T47D (cell line): ENCODE measurements around the gene PFKM.
"Not testable (repeated sequence)": the region's sequence is repeated elsewhere in the genome, so short reads cannot be mapped to it uniquely, and the experiment has no call there.

Experiments used
- DNase-seq, 2 experiments: peaks; one replicate each; pipeline versions ENCODE4 v3.0.0 to v3.0.0-alpha.2; 2011 to 2012; ENCODE audit warnings: low read depth in 1 of 2, low spot score in 1 of 2
- JUND ChIP-seq: IDR thresholded peaks from 2 replicates; pipeline ENCODE4 v1.6.1; 2012; ENCODE audit warnings: low read depth
- in situ Hi-C: cut with HindIII; loops from 2 replicates; pipeline ENCODE4 v1.10.0; 2016; ENCODE audit warnings: low sequenced_read_pairs, low pct_unique_long_range_greater_than_20kb

The PFKM gene

DNA sequence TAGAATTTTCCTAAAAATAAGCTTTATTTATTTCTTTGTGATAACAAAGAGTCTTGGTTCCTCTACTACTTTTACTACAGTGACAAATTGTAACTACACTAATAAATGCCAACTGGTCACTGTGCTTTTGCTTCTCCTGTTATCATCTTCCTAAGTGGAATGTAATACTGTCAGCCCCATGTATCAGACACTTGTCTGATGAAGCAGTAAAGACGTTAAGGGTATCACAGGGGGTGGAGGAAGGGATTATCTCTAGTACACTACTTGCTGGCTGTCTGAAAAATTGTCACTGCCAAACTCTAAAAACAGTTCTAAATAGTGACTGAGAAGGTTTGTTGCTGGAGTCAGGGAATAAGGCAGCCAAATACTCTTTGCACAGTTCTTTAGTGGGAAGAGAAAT is 26.8 kb downstream of the PFKM start:
- DNase-seq = no peak
- TF ChIP-seq JUND = no peak
- in situ Hi-C loops = no loop called here

DNA sequence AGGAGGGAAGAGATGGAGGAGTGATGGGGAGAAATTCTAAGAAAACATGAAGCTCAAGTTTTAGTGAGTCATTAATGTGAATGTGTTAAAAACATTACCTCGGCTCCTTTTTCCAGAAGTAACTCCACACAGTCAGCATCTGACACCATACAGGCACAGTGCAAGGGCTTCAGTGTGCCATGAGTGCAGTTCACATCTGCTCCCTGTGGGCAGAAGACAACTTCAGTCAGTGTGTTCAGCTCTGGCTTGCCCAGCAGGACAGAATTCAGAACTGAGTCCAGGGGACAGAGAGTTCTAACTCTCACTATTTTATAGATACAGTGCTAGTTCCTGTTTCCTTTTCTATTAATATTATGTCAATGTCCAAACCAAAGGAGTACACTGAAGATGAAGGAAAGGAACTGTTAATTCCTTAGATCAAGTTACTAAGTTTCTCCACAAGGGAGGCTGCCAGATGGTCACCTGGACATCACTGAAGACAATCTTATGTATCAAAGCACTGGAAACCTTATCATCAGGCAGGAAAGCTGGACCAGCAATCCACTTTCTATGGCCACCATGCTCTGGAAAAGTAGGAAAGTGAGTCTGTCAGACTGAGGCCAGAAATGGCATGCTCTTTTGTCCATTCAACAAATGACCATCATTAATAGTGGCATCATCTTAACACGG is 32.1 kb downstream of the PFKM start:
- no peak for TF ChIP-seq JUND
- in situ Hi-C loops = no loop called here
- DNase-seq = no peak

DNA sequence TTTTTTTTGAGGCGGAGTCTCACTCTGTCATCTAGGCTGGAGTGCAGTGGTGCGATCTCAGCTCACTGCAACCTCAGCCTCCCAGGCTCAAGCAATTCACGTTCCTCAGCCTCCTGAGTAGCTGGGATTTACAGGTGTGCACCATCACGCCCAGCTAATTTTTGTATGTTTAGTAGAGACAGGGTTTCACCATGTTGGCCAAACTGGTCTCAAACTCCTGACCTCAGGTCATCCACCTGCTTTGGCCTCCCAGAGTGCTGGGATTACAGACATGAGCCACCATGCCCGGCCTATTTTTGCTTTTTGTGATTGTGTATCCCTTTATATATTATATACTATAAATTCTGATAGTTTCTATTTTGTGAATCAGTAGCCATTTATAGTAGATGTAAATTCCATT is 36.6 kb downstream of the PFKM start:
- in situ Hi-C loops, DNase-seq: not testable (repeated sequence)

DNA sequence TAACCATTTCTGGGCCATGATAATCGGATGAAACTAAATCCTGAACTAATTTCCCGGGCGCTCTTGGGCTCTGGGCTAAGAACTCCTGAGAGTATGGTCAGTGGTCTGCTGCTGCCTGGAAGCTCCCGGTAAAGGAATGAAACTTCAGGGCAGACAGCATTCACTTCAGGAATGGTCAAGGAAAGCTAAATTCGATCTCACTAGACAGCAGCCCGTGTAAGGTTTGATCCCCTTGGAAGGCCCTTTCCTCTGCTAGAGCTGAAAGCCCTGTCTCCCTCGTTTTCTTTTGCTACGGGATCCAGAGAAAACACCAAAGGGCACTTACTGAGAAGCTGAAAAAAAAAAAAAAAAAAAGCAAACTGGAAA is 37.5 kb downstream of the PFKM start:
- DNase-seq = peak in 1 of 2 experiments; percentile 12
- in situ Hi-C loops = no loop called here
- TF ChIP-seq JUND = no peak

DNA sequence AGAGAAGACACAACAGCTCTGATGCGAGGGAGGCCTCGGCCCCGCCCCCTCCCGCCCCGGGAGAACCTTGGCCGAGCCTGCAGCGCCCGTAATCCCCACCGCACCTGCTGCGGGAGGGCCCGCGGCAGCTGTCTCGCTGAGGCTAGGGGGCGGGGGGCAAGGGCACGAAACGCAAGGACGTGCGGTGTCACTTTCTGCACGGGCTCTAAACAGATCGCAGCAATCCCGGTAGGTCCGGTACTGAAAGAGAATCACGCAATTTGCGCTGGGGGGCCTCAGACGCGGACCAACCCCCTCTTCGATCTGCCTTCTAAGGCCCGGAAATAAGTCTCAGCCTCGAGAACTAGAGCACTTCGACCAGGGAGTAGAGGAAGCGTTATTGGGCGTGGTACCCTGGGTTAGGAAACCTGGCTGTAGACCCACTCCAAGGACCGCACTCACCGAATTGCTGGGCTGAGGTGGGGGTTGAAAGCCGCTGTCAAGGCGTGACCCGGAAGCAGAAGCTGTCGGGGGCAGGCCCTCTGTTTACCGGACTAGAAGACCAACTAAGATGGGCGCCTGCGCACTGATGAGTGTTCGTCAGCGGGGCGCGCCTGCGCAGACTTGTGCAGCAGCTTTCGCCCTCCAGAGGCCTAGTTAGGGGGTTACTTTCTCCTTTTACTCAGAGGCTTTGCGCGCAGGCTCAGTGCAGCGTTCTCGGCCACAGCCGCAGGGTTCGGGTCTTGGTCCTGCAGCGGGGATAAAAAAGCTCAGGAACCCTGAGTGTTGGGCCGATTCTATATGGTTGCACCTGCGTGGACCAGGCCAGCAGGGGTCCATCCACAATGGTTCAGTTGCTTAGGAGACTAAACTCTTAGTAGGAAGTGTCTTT is 38.1 kb downstream of the PFKM start, which contains the start of gene ASB8:
TSS of gene ASB8 (minus strand) at position 498 of the 871 bp plus-strand sequence. CDS start 4,019 bp downstream, outside the sequence.
- in situ Hi-C loops = no loop called here
- TF ChIP-seq JUND = no peak
- DNase-seq = peak; percentile 82 to 99

DNA sequence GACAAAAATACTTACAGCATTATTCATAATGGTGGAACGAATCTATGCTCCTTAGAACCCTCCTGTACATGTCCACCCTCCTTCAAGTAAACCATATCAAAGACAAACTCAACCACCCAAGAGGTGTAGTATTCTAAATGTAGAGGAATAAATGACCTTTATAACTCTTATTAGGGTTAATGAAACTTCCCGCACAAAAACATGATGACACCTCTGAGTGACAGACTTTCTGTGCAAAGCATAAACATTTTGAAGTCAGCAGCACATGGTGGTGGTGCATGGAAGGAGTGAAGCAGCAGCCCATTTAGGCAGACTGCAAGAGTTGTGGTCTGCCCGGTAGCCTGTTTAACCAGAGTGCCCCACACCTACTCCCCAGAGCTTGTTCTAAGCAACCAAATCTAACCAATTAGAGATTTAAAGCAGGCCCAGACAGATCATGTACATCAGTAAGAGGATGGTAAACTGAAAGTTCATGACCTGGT is 38.8 kb downstream of the PFKM start:
- no peak for DNase-seq
- in situ Hi-C loops = no loop called here
- TF ChIP-seq JUND = no peak

DNA sequence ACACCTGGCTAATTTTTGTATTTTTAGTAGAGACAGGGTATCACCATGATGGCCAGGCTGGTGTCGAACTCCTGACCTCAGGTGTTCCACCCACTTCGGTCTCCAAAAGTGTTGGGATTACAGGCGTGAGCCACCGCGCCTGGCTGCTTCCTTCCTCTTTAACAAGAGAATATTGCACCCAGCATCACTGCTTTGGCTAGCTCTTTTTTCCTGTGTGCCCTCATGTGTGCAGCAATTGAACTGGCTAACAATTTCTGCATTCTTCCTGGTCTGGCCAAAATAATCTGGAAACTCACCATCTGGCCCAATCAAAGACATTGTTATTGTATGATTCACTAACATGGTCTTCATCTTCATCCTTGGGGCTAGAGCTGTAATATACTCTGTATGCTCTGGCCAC is 40.9 kb downstream of the PFKM start:
- in situ Hi-C loops = no loop called here
- DNase-seq = no peak

DNA sequence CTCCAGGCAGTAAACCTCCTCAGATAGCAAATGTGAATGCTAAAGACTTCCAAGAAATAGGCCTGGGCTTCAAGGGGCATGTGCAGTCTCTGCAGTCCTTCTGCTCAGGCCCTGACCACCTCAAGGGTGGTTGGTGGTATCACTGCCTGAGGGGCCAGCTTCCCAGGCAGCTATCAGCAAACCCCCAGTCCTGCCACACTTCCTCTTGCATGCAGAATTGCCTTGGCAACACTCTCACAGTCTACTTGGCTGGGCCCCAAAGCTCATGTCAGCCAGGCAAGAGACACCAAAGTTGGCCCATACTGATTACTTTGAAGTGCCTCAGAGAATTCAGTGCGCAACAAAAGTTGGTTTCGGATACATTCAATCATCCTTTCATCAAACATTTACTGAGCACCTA is 41.6 kb downstream of the PFKM start:
- no peak for TF ChIP-seq JUND
- DNase-seq = no peak
- in situ Hi-C loops = no loop called here

More for the DNA sequence above, 40.9 kb downstream of the PFKM start:
- no peak for TF ChIP-seq JUND

DNA sequence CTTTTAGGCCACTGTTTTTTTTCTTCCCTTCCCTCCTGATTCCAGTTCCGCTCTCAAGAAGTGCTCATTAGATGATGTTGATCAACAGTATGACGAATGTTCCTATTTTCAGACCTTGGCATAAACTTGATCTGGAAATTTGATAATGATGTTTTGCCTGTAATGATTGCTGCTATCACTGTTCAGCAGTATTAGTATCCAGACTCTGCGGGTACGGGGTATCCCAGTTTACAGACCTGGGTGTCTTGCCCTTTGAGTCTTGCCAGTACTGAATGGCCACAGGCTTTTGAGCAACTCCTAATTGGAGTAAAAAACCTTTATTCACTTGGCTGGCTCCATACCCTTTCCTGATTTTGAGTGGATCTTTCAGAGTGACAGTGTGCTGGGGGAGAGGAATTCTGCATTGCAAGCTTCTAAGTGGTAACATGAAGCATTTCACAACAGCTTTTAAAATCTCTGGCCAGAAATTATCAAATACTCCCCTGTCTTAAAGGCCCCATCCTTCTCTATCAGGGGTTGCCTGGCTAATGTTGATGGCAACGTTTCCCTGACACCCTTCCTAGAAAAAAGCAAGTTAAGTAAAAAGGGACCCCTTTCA is 44.1 kb downstream of the PFKM start:
- TF ChIP-seq JUND = no peak
- in situ Hi-C loops = no loop called here

DNA sequence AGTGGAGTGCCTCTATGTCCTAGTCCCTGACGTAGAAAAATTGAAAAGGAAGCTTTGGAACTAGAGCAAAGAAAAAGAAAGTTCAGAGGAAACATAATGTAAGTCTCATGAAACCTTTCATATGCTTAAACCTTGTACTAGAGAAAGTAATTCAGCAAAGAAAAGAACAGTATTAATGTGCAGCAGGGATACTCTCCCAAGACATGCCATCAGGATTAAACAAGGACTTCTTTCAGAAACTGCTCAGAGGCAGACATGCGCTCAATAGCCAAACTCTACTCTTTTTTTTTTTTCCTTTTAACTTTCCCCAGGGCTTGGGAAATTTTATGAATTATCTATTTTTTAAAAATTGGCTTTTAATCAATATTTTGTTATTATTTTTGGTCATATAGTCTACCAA is 45.3 kb downstream of the PFKM start:
- DNase-seq = no peak
- no peak for TF ChIP-seq JUND
- in situ Hi-C loops = no loop called here

More for the DNA sequence above, 44.1 kb downstream of the PFKM start:
- DNase-seq = no peak

DNA sequence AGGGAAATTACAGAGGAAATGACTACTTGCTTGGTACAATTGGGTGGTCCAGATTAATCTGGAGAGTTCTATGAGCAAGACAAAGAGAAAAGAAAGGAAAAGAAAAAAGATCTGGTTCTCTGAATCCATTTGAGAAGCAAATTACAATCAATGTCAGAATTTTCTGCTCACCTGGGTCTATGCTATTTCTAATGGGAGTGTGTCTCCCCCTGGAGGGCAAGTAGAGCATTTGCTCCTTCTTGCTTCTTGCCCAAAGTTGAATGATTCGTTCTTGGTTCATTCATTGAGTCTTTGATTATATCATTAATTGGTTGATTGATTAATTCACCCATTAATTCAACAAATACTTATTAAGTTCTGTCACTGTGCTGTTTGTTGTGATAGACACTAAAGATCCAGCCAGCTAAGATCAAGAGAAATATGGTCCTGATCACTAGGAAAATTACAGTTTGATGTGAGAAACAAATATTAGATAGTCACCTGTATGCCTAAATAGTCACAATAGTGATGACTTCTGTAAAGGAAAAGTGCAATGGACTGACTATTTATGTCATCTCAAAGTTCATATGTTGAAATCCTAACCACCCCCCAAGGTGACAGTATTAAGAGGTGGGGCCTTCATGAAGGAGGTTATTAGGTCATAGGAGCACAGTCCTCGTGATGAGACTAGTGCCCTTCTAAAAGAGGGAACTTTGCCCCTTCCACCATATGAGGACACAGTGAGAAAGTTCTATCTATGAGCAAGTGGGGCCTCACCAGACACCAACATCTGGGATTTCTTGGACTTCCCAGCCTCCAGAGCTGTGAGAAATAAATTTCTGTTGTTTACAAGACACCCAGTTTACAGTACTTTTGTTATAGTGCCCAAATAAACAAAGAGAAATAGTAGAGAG is 46.2 kb downstream of the PFKM start:
- TF ChIP-seq JUND = no peak
- in situ Hi-C loops = no loop called here
- peak; percentile 71 to 81 for DNase-seq

DNA sequence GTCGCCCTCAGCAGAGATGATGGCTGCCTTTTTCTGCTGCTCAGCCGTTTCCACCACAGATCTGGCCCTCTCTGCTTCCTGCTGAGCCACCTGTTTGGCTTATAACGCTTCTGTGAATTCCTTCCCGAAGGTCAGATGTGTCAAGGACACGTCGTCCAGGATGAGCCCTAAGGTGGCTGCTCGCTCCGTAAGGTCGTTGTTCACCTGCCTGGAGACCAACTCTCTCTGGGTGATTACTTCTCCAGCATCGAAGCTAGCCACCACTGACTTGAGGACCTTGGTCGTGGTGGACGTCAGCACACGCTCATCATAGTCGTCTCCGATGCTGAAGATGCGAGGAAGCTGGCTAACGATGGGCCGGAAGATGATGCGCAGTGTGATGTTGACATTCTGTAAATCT is 49.8 kb downstream of the PFKM start:
- in situ Hi-C loops = no loop called here
- no peak for DNase-seq

More for the DNA sequence above, 49.8 kb downstream of the PFKM start:
- no peak for TF ChIP-seq JUND
